NB4 (cell line): ENCODE measurements around the gene ULBP2.
"Not testable (repeated sequence)": the region's sequence is repeated elsewhere in the genome, so short reads cannot be mapped to it uniquely, and the experiment has no call there.

Source experiments
- DNase-seq: peaks from one replicate; pipeline ENCODE4 v3.0.0; 2010; ENCODE audit warnings: low read depth
- H3K4me3 ChIP-seq: one replicate; pipeline ENCODE4 v1.5.1; 2011; ENCODE audit warnings: mild to moderate bottlenecking, low read depth, low read length, moderate library complexity
- CTCF ChIP-seq: IDR thresholded peaks from one replicate; pipeline ENCODE4 v1.5.1; 2012; ENCODE audit warnings: low read depth, low read length
- MAX ChIP-seq: IDR thresholded peaks from 2 replicates; pipeline ENCODE4 v1.6.1; 2011; ENCODE audit warnings: low read depth, low read length
- MYC ChIP-seq: IDR thresholded peaks from 2 replicates; pipeline ENCODE4 v1.6.1; 2011; ENCODE audit warnings: low read depth, low read length
- POLR2A ChIP-seq: IDR thresholded peaks from 2 replicates; pipeline ENCODE4 v1.6.1; 2011; ENCODE audit warnings: mild to moderate bottlenecking; ENCODE audit not compliant: insufficient read length; ENCODE audit errors: extremely low read depth

The ULBP2 gene

GRCh38 chr6:149948011-149948410, 6.2 kb downstream of the ULBP2 start:
- no peak overlapping the region for H3K4me3 ChIP-seq
- TF ChIP-seq CTCF, result no peak
- no peak for TF ChIP-seq MYC
- TF ChIP-seq MAX, result no peak
- TF ChIP-seq POLR2A, result no peak
- no peak for DNase-seq

- DNase-seq, result no peak
- no peak for TF ChIP-seq CTCF
- no peak for TF ChIP-seq MYC
- TF ChIP-seq MAX, result no peak
- no peak for TF ChIP-seq POLR2A
- H3K4me3 ChIP-seq, result no peak overlapping the region
Observed at GRCh38 chr6:149948616-149949015, 6.8 kb downstream of the ULBP2 start.

- TF ChIP-seq MYC, result no peak
- TF ChIP-seq POLR2A, result no peak
- no peak for DNase-seq
- no peak overlapping the region for H3K4me3 ChIP-seq
Observed at GRCh38 chr6:149950423-149950822, 8.6 kb downstream of the ULBP2 start.

DNA sequence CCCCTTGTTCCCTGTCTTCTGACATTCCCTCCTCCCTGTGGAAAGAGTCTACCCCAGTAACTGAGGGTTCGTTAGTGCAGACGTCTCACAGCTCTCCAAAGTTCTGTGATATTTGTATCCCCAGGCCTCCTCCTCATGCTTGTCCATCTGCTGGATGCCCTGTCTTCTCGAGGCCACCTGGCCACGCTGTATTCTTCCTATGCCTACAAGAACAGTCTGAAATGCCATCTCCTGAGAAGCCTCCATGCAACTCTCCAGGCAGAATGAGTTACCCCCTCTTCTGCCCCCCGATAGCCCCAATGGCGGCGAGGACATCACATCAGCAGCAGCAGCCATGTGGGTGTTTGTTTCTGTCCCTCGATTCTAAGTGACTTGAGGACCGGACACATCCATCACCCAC, 9.3 kb downstream of the ULBP2 start:
- H3K4me3 ChIP-seq, result no peak overlapping the region
- no peak for TF ChIP-seq MAX
- no peak for TF ChIP-seq POLR2A
- TF ChIP-seq MYC, result no peak
- no peak for TF ChIP-seq CTCF
- no peak for DNase-seq

DNA sequence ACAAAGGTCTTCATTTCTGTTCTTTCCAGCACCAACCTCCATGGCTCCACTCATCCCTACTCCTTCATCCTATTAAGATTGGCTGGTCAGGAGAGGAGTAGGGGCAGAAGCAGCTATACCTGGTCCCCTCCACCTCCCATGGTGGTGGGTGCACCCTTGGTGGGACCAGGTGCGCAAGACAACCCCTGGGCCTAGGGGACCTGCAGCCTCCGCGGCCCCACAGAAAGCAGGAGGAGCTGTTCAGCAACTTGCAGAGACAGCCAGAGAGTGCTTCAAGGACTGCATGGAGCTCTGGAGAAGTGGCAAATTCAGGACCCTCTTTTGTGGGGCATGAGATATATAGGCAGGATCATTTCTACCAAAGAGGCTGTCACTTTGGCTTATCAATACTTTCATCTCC, 9.8 kb downstream of the ULBP2 start:
- no peak for TF ChIP-seq MYC
- no peak for TF ChIP-seq POLR2A
- no peak for TF ChIP-seq MAX
- TF ChIP-seq CTCF, result no peak
- H3K4me3 ChIP-seq, result no peak overlapping the region
- DNase-seq, result no peak

DNA sequence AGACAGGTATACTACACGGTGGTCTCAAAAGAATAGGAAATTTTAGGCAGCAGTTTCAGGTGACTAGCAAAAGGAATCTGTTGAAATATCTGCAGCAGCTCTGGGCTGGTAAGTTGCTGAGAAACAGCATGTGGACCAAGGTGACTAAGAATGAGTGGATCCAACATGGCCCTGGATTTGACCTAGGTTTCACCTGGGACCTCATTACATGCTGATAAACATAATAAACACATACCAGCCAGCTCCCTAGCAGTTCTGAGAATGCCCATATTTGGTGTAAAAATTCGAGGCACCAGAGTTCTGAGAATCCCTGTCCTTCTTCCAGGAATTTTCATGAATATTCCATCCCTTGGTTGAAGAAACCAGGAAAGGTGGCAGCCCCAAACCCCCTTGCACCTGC, 11.6 kb downstream of the ULBP2 start:
- not testable (repeated sequence) for H3K4me3 ChIP-seq, DNase-seq

GRCh38 chr6:149953934-149954327, 12.1 kb downstream of the ULBP2 start:
- not testable (repeated sequence) for H3K4me3 ChIP-seq, DNase-seq

GRCh38 chr6:149954328-149954983, 12.6 kb downstream of the ULBP2 start:
- DNase-seq, H3K4me3 ChIP-seq: not testable (repeated sequence)

- not testable (repeated sequence) for DNase-seq, H3K4me3 ChIP-seq
Observed at GRCh38 chr6:149954984-149955653, 13.3 kb downstream of the ULBP2 start.

DNA sequence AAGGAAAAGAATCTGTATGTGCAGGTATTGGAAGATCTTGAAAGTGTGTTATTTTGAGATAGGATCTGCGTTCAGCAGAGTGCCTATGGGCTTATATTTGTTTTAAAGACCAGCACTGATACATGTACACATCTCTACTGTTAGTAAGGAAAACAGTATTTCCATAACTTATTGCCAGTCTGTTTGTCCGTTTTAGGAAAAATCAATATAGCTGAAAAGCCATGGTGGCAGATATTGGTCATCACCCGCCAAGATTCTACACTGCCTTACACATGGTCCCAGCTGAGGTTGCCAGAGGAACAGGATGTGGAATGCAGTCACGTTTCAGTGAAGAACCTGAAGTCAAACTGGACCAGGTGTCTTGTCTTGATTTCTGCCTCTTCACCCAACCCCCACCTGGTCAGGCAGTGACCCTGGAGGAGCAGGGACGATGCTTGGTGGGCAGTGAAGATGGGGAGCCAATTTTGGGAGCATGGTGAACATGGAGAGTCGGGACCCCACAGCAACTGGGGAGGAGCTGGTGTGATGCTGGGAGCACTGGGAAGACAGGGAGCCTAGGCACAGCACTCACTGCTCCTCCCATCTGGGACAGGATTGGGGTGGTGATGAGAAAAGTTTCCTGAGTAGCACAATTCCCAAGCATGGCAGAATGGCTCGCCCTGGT, 14.0 kb downstream of the ULBP2 start:
- DNase-seq, H3K4me3 ChIP-seq: not testable (repeated sequence)

DNA sequence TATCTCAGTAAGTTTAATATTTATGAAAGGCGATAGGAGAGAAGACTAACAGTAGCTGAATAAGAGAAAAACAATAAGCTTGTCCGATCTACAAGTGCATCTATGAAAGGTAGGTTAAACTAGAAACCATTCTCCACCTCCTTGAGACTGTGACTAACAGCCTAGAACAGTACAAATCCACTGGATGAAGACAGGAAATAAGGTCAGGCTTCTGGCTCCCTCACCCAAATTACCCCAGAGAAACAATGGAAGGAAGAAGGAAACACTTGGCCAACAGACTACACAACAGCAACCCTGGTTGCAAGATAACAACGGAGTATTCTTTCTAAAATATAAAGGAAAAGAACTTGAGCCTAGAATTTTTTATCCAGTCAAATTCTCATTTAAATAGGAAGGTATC, 16.3 kb downstream of the ULBP2 start:
- DNase-seq, H3K4me3 ChIP-seq: not testable (repeated sequence)

DNA sequence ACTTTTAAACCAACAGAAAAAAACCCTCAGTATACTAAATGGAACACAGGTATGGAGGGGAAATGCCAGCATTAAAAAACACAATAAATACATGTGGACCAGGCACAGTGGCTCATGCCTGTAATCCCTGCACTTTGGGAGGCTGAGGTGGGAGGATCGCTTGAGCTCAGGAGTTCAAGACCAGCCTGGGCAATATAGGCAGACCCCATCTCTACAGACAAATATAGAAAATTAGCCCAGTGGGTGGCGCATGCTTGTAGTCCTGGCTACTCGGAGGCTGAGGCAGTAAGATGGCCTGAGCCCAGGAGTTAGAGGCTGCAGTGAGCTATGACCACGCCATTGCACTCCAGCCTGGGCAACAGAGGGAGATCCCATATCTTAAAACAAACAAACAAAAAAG, 18.0 kb downstream of the ULBP2 start:
- DNase-seq, H3K4me3 ChIP-seq: not testable (repeated sequence)
